ENCODE results near the gene TAX1BP1.

- no peak for TF ChIP-seq CTCF (IDR thresholded peaks at IDR 0.05; ENCODE audit: extremely low read depth in 1 of 2, insufficient read depth in 1 of 2, low read depth in 1 of 2, low read length in 2 of 2)
- no peak for TF ChIP-seq GATA2 (IDR thresholded peaks at IDR 0.05; ENCODE audit: insufficient read depth, insufficient read length, low read depth, low read length)
- no peak for TF ChIP-seq POLR2AphosphoS5 (IDR thresholded peaks at IDR 0.05; ENCODE audit: insufficient read depth, low read depth, low read length)
- TF ChIP-seq POLR2A (IDR thresholded peaks at IDR 0.05; ENCODE audit: low read depth, low read length) = no peak
- TF ChIP-seq MYC (IDR thresholded peaks at IDR 0.05; ENCODE audit: low read depth, low read length) = no peak
- no peak for TF ChIP-seq MAX (IDR thresholded peaks at IDR 0.05; ENCODE audit: insufficient read depth, insufficient read length)
Observed at GRCh38 chr7:27876756-27877155, 136.8 kb downstream of the TAX1BP1 start.

Measured in endothelial cell of umbilical vein (primary cell).